NCI-H748 (cell line): ENCODE data around the gene TMEM154.

ENCODE experiments used
- DNase-seq: peaks from one replicate; lab custom pipeline; 2025; ENCODE audit not compliant: unreplicated experiment; lab: John Stamatoyannopoulos, UW

Gene TMEM154

GRCh38 chr4:152634110-152634760 is 45.6 kb downstream of the TMEM154 start:
- no peak for DNase-seq

- no peak for DNase-seq
These were observed 46.7 kb downstream of the TMEM154 start for GRCh38 chr4:152633118-152633517.

GRCh38 chr4:152630324-152630723 is 49.5 kb downstream of the TMEM154 start:
- DNase-seq, result no peak

- DNase-seq, result no peak
These were observed 49.9 kb downstream of the TMEM154 start for GRCh38 chr4:152629908-152630307.

GRCh38 chr4:152628128-152628527 is 51.7 kb downstream of the TMEM154 start:
- no peak for DNase-seq

- no peak for DNase-seq
These were observed 53.0 kb downstream of the TMEM154 start for GRCh38 chr4:152626790-152627189.

GRCh38 chr4:152620915-152621314 is 58.9 kb downstream of the TMEM154 start:
- no peak for DNase-seq

GRCh38 chr4:152620218-152620617 is 59.6 kb downstream of the TMEM154 start:
- no peak for DNase-seq

- DNase-seq, result no peak
These were observed 60.2 kb downstream of the TMEM154 start for GRCh38 chr4:152619556-152619955.

- no peak for DNase-seq
These were observed 60.8 kb downstream of the TMEM154 start for GRCh38 chr4:152618971-152619370.

GRCh38 chr4:152616804-152617203 is 63.0 kb downstream of the TMEM154 start:
- no peak for DNase-seq

- DNase-seq, result no peak
These were observed 65.7 kb downstream of the TMEM154 start for GRCh38 chr4:152613841-152614721.

GRCh38 chr4:152613351-152613750 is 66.4 kb downstream of the TMEM154 start:
- DNase-seq, result no peak

GRCh38 chr4:152610131-152610530 is 69.7 kb downstream of the TMEM154 start:
- DNase-seq, result no peak

- DNase-seq, result no peak
These were observed 70.3 kb downstream of the TMEM154 start for GRCh38 chr4:152609481-152609880.

GRCh38 chr4:152607178-152607577 is 72.6 kb downstream of the TMEM154 start:
- no peak for DNase-seq

- no peak for DNase-seq
These were observed 73.0 kb downstream of the TMEM154 start for GRCh38 chr4:152606753-152607152.

- DNase-seq, result no peak
These were observed 74.0 kb downstream of the TMEM154 start for GRCh38 chr4:152605641-152606335.

GRCh38 chr4:152605031-152605430 is 74.8 kb downstream of the TMEM154 start:
- DNase-seq, result no peak

- DNase-seq, result no peak
These were observed 78.6 kb downstream of the TMEM154 start for GRCh38 chr4:152601156-152601555.

- no peak for DNase-seq
These were observed 80.2 kb downstream of the TMEM154 start for GRCh38 chr4:152599636-152600035.

GRCh38 chr4:152599095-152599494 is 80.7 kb downstream of the TMEM154 start:
- DNase-seq, result no peak
